GM23248 (cell line): ENCODE results near the gene CCNJL. TPM values are rescaled to one million over a fixed set of nuclear protein-coding genes. Genes with fewer than 3 reads are reported as not detected.

Experiments used
- DNase-seq: peaks from one replicate; pipeline ENCODE4 v3.0.0-alpha.2; 2015
- H2AFZ ChIP-seq: fragments of 200-600 bp; sonication (generic); 2 replicates; pipeline ENCODE4 v1.6.1; 2016; ENCODE audit warnings: antibody characterized with exemption
- H3F3A ChIP-seq: fragments of 200-600 bp; sonication (generic); 2 replicates; pipeline ENCODE4 v1.6.1; 2016; ENCODE audit warnings: mild to moderate bottlenecking, antibody characterized with exemption, mixed run types; ENCODE audit not compliant: insufficient read depth
- H3K27ac ChIP-seq: fragments of 200-600 bp; sonication (generic); 2 replicates; pipeline ENCODE4 v1.5.1; 2016; ENCODE audit warnings: mild to moderate bottlenecking
- H3K27me3 ChIP-seq: fragments of 200-600 bp; sonication (generic); replicated peaks from 2 replicates; pipeline ENCODE4 v1.6.1; 2016; ENCODE audit warnings: mild to moderate bottlenecking; ENCODE audit not compliant: insufficient read depth
- H3K36me3 ChIP-seq: fragments of 200-600 bp; sonication (generic); 2 replicates; pipeline ENCODE4 v1.6.1; 2016; ENCODE audit warnings: low read depth, mild to moderate bottlenecking
- H3K4me1 ChIP-seq: fragments of 200-600 bp; sonication (generic); 2 replicates; pipeline ENCODE4 v1.6.1; 2016; ENCODE audit warnings: mild to moderate bottlenecking; ENCODE audit not compliant: insufficient read depth
- H3K4me2 ChIP-seq: fragments of 200-600 bp; sonication (generic); one replicate; pipeline ENCODE4 v1.6.1; 2016; ENCODE audit warnings: mild to moderate bottlenecking; ENCODE audit not compliant: unreplicated experiment
- H3K4me3 ChIP-seq: fragments of 200-600 bp; sonication (generic); 2 replicates; pipeline ENCODE4 v1.5.1; 2016; ENCODE audit warnings: mild to moderate bottlenecking
- H3K79me2 ChIP-seq: fragments of 200-600 bp; sonication (generic); 2 replicates; pipeline ENCODE4 v1.6.1; 2016; ENCODE audit warnings: mild to moderate bottlenecking; ENCODE audit not compliant: insufficient read depth
- H3K9ac ChIP-seq: fragments of 200-600 bp; sonication (generic); 2 replicates; pipeline ENCODE4 v1.6.1; 2016; ENCODE audit warnings: mild to moderate bottlenecking
- H3K9me2 ChIP-seq: fragments of 200-600 bp; sonication (generic); 2 replicates; pipeline ENCODE4 v1.6.1; 2016; ENCODE audit warnings: mixed run types, mild to moderate bottlenecking, moderate library complexity; ENCODE audit not compliant: insufficient read depth
- H3K9me3 ChIP-seq: fragments of 200-600 bp; sonication (generic); one replicate; pipeline ENCODE4 v1.6.1; 2017; ENCODE audit warnings: low read depth
- H4K20me1 ChIP-seq: fragments of 200-600 bp; sonication (generic); 2 replicates; pipeline ENCODE4 v1.6.0; 2016; ENCODE audit not compliant: insufficient read depth
- EZH2 ChIP-seq: fragments of 200-600 bp; sonication (generic); IDR thresholded peaks from 2 replicates; pipeline ENCODE4 v1.6.1; 2018; ENCODE audit warnings: antibody characterized with exemption, mild to moderate bottlenecking; ENCODE audit not compliant: insufficient read depth, poor library complexity, severe bottlenecking
- EZH2phosphoT487 ChIP-seq: fragments of 200-600 bp; sonication (generic); IDR thresholded peaks from 2 replicates; pipeline ENCODE4 v1.6.1; 2018; ENCODE audit warnings: antibody characterized with exemption, moderate library complexity, mild to moderate bottlenecking, low read depth; ENCODE audit not compliant: insufficient read depth
- WGBS, 2 experiments: methylation state at CpG; one replicate each; pipeline ENCODE4 v1.1.6; 2015 to 2017; ENCODE audit warnings: low lambda C conversion rate in 2 of 2, low coverage in 1 of 2; ENCODE audit errors: missing lambda C conversion rate in 2 of 2; 5-methylcytosine and 5-hydroxymethylcytosine counted together
- in situ Hi-C: fragments of 300-500 bp; cut with MboI; formaldehyde crosslinking; loops from 2 replicates; pipeline ENCODE4 v1.15.0; 2020
- polyA plus RNA-seq: library from polyadenylated mRNA; unstranded; fragments of >200 nt; fragmentation: Nextera tagmentation; extraction: Ambion mirVana; gene quantifications from 2 replicates; pipeline ENCODE4 v1.2.1, GENCODE V29; 2016
- total RNA-seq: library from RNA; depleted of rRNA; stranded (reverse); fragments of >200 nt; shearing (Covaris generic); gene quantifications from 2 replicates; pipeline ENCODE4 v1.2.3, GENCODE V29; 2014

CCNJL gene
- total and polyA plus RNA-seq, 2 experiments from 2014 or later: 0.43 TPM; not detected in 1

DNA sequence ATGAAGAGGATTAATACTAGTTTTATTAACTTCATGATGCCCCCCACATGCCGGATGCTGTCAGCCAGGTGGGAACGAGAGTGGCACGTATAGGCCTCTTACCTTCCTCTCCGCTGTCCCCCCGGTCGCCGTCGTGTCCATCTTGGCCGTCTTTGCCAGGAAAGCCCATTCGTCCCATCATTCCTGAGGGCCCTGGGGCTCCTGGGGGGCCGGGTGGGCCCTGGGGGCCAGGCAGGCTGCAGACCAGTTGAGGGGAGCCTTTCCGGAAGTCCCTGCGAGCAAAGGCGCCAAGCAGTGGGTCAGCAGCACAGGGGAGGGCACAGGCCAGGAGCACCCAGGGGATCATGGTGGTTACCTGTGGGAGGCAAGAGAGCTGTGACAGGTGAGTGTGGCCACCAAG is 42.3 kb upstream of the CCNJL start:
- H4K20me1 ChIP-seq: no peaks in the 10 kb centered on the region
- no peaks in the 10 kb centered on the region for H3K79me2 ChIP-seq
- H2AFZ ChIP-seq: no peak overlapping the region
- TF ChIP-seq EZH2 (no peak), EZH2phosphoT487 (no peak)
- no peak overlapping the region for H3K4me2 ChIP-seq
- WGBS, 2 experiments: 84 to 95% methylated on average over 6 to 14 of the region's 14 CpGs
- H3K27me3 ChIP-seq: no peaks in the 10 kb centered on the region
- H3K4me3 ChIP-seq: no peak overlapping the region
- H3K4me1 ChIP-seq: no peaks in the 10 kb centered on the region
- no peak overlapping the region for H3K27ac ChIP-seq
- DNase-seq: no peak
- H3K36me3 ChIP-seq: no peaks in the 10 kb centered on the region
- no peaks in the 10 kb centered on the region for H3K9me2 ChIP-seq
- no peaks in the 10 kb centered on the region for H3F3A ChIP-seq
- no peaks in the 10 kb centered on the region for H3K9me3 ChIP-seq
- in situ Hi-C loops: no loop called here
- no peak overlapping the region for H3K9ac ChIP-seq

DNA sequence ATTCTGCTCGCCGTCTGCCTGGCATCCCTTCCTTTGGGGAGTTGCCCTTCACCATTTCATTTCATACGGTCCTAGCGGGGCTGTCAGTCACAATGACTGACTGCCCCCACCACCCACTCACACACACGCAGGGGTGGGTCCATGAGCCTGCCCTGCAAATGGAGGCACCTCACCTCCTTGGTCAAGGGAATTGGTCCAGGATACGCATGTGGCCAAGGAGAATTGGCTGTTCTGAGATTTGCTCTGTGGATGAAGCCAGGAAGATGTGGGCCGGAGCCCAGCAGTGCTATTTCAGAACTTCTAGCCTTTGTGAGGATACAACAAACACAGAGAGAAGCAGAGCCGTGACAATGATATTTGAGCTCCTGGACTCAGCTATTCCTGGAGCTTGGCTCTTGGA is 41.0 kb upstream of the CCNJL start:
- Histone ChIP-seq H3K9ac (no peak overlapping the region), H3K27ac (no peak overlapping the region), H3K9me2 (no peaks in the 10 kb centered on the region), H3K4me2 (no peak overlapping the region), H4K20me1 (no peaks in the 10 kb centered on the region), H3K79me2 (no peaks in the 10 kb centered on the region), H3K4me1 (no peaks in the 10 kb centered on the region), H3K36me3 (no peaks in the 10 kb centered on the region), H3K27me3 (no peaks in the 10 kb centered on the region), H2AFZ (no peak overlapping the region), H3K4me3 (no peak overlapping the region), H3K9me3 (no peaks in the 10 kb centered on the region), H3F3A (no peaks in the 10 kb centered on the region)
- WGBS, 2 experiments: 49 to 52% methylated on average over 8 of the region's 8 CpGs
- no peak for TF ChIP-seq EZH2phosphoT487
- TF ChIP-seq EZH2: no peak
- in situ Hi-C loops: no loop called here
- no peak for DNase-seq

DNA sequence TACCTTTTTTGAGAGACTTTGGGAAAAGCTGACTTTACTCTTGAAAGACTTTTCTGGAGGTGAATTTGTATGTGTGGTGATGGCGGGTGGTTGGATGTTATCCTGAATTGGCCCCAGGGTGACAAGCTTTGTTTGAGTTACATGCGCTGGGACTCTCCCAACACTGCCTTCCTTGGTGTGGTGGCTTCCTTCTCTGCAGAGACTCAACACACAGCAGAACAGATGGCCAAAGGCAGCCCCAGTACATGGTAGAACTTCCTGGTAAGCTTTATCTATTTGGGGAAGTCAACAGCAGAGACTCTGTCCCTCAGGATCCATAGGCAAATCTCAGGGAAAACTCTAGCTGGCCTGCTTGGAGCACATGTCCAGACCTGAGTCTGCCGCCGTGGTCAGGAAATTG is 39.9 kb upstream of the CCNJL start:
- H4K20me1 ChIP-seq: no peaks in the 10 kb centered on the region
- H3K27ac ChIP-seq: no peak overlapping the region
- 92 to 94% methylated on average over 4 of the region's 4 CpGs for WGBS, 2 experiments
- in situ Hi-C loops: no loop called here
- H3K4me3 ChIP-seq: no peak overlapping the region
- DNase-seq: no peak
- H3K9me2 ChIP-seq: no peaks in the 10 kb centered on the region
- TF ChIP-seq EZH2phosphoT487: no peak
- no peak for TF ChIP-seq EZH2
- no peak overlapping the region for H2AFZ ChIP-seq
- H3K4me1 ChIP-seq: no peaks in the 10 kb centered on the region
- no peaks in the 10 kb centered on the region for H3F3A ChIP-seq
- H3K27me3 ChIP-seq: no peaks in the 10 kb centered on the region
- H3K79me2 ChIP-seq: no peaks in the 10 kb centered on the region
- H3K36me3 ChIP-seq: no peaks in the 10 kb centered on the region
- no peak overlapping the region for H3K4me2 ChIP-seq
- no peak overlapping the region for H3K9ac ChIP-seq
- H3K9me3 ChIP-seq: no peaks in the 10 kb centered on the region

DNA sequence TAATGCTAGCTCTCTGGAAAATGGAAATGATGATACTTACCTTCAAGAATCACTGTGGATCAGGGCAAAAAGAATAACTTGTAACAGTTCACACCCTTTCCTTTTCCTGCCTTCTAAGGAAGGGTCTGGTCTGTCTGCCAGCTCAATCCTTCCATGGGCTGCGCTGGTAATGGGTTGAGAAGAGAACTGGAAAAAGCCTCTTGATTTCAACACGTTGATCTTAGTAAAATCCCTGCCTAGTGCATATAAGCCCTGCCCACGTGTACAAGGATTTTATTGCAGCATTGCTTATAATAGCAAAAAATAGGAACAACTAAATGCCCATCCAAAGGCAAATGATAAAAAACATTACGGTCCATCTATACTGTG is 37.6 kb upstream of the CCNJL start:
- DNase-seq: no peak
- Histone ChIP-seq H3K9me2 (no peaks in the 10 kb centered on the region), H2AFZ (no peak overlapping the region), H3K79me2 (no peaks in the 10 kb centered on the region), H3K4me1 (no peaks in the 10 kb centered on the region), H4K20me1 (no peaks in the 10 kb centered on the region), H3K9me3 (no peaks in the 10 kb centered on the region), H3K4me2 (no peak overlapping the region), H3K4me3 (no peak overlapping the region), H3K27ac (no peak overlapping the region), H3K36me3 (no peaks in the 10 kb centered on the region), H3F3A (no peaks in the 10 kb centered on the region), H3K9ac (no peak overlapping the region), H3K27me3 (no peaks in the 10 kb centered on the region)
- TF ChIP-seq EZH2phosphoT487 (no peak), EZH2 (no peak)
- WGBS, 2 experiments: 53 to 54% methylated on average over 4 of the region's 4 CpGs
- in situ Hi-C loops: loop anchor here (10.0 kb wide), 2 partner anchors 155 to 315 kb away; no protein-coding TSS in a partner anchor

DNA sequence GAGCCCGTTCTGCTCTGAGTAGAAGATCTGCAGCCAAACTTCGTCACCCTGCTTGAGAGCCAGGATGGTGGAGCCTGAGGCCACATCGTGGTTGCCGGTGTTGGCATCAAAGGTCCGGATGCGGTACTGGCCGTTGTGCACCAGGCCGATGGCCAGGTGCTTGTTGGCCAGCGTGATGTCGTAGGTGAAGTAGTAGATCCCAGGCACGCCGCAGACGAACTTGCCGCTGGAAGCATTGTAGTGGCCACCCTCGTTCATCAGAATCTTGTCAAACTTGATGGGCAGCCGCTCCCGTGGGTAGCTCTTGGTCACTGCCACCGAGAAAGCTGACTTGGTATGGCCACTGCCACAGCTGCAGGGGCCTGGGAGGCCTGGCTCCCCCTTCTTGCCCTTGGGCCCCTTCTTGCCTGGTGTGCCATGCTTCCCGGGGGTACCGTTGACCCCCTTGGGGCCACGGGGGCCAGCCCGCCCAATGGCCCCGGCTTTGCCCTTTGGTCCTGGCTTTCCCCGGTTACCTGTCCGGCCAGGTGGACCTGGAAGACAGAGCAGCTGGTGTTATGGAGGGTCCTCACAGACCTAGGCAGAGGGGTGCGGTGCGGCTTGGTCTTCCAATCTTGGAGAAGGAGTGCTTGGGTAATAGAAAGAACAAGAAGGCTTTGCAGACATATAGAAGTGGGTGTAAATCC is 37.0 kb upstream of the CCNJL start:
- no peak overlapping the region for H2AFZ ChIP-seq
- H3K79me2 ChIP-seq: no peaks in the 10 kb centered on the region
- 90 to 91% methylated on average over 27 of the region's 27 CpGs for WGBS, 2 experiments
- H3K9ac ChIP-seq: no peak overlapping the region
- H4K20me1 ChIP-seq: no peaks in the 10 kb centered on the region
- H3K27me3 ChIP-seq: no peaks in the 10 kb centered on the region
- TF ChIP-seq EZH2phosphoT487 (no peak), EZH2 (no peak)
- H3K36me3 ChIP-seq: no peaks in the 10 kb centered on the region
- H3K27ac ChIP-seq: no peak overlapping the region
- H3K4me3 ChIP-seq: no peak overlapping the region
- H3F3A ChIP-seq: no peaks in the 10 kb centered on the region
- H3K9me3 ChIP-seq: no peaks in the 10 kb centered on the region
- no peak overlapping the region for H3K4me2 ChIP-seq
- no peak for DNase-seq
- in situ Hi-C loops: loop anchor here (10.0 kb wide), 2 partner anchors 155 to 315 kb away; no protein-coding TSS in a partner anchor
- H3K9me2 ChIP-seq: no peaks in the 10 kb centered on the region
- H3K4me1 ChIP-seq: no peaks in the 10 kb centered on the region
